ENCODE results near the gene GALNT3. TPM values are rescaled to one million over a fixed set of nuclear protein-coding genes. Genes with fewer than 3 reads are reported as not detected.
A peak's percentile ranks its signal among the peaks of the same experiment; 100 is the strongest.

The GALNT3 gene
- total RNA-seq, 4 donors from 2014 or later, result 22.2 to 51.3 (median 37.9) TPM

GRCh38 chr2:165791421-165792103 lies 2.5 kb downstream of the GALNT3 start:
- H3K27ac ChIP-seq, result no peak overlapping the region
- DNase-seq, result no peak
- no peak for TF ChIP-seq POLR2A (IDR thresholded peaks at IDR 0.05)
- TF ChIP-seq CTCF (IDR thresholded peaks at IDR 0.05), result no peak
- no peaks in the 10 kb centered on the region for H3K9me3 ChIP-seq
- peaks cover 0 to 5% (median 0%) of the 10 kb centered on the region in 4 donors for H3K4me1 ChIP-seq
- H3K27me3 ChIP-seq, result no peaks in the 10 kb centered on the region
- H3K4me3 ChIP-seq, result peak overlapping the region in 1 of 4 donors; percentile 85
- H3K36me3 ChIP-seq, result no peaks in the 10 kb centered on the region

- no peak overlapping the region for H3K4me3 ChIP-seq
- no peaks in the 10 kb centered on the region for H3K27me3 ChIP-seq
- H3K27ac ChIP-seq, result no peak overlapping the region
- DNase-seq, result no peak
- no peaks in the 10 kb centered on the region for H3K36me3 ChIP-seq
- H3K9me3 ChIP-seq, result no peaks in the 10 kb centered on the region
- H3K4me1 ChIP-seq, result peaks cover 0 to 5% (median 0%) of the 10 kb centered on the region in 4 donors
- TF ChIP-seq CTCF (IDR thresholded peaks at IDR 0.05) (no peak), POLR2A (IDR thresholded peaks at IDR 0.05) (no peak)
Observed at GRCh38 chr2:165790466-165790865, 3.6 kb downstream of the GALNT3 start.

- no peaks in the 10 kb centered on the region for H3K4me1 ChIP-seq
- no peak overlapping the region for H3K4me3 ChIP-seq
- TF ChIP-seq CTCF (IDR thresholded peaks at IDR 0.05) (no peak), POLR2A (IDR thresholded peaks at IDR 0.05) (no peak)
- no peak for DNase-seq
- no peaks in the 10 kb centered on the region for H3K9me3 ChIP-seq
- H3K36me3 ChIP-seq, result no peaks in the 10 kb centered on the region
- H3K27ac ChIP-seq, result no peak overlapping the region
- no peaks in the 10 kb centered on the region for H3K27me3 ChIP-seq
Observed at GRCh38 chr2:165787334-165787733, 6.7 kb downstream of the GALNT3 start.

GRCh38 chr2:165779706-165780105 lies 14.3 kb downstream of the GALNT3 start:
- no peak for DNase-seq
- Histone ChIP-seq H3K4me1 (peaks cover 0 to 9% (median 0%) of the 10 kb centered on the region in 4 donors), H3K9me3 (no peaks in the 10 kb centered on the region), H3K27ac (no peak overlapping the region), H3K36me3 (no peaks in the 10 kb centered on the region), H3K4me3 (no peak overlapping the region), H3K27me3 (no peaks in the 10 kb centered on the region)
- TF ChIP-seq CTCF (IDR thresholded peaks at IDR 0.05) (no peak), POLR2A (IDR thresholded peaks at IDR 0.05) (no peak)

GRCh38 chr2:165778653-165779451 lies 15.2 kb downstream of the GALNT3 start:
- Histone ChIP-seq H3K9me3 (no peaks in the 10 kb centered on the region), H3K36me3 (no peaks in the 10 kb centered on the region), H3K27ac (no peak overlapping the region), H3K4me3 (no peak overlapping the region), H3K4me1 (peaks cover 0 to 9% (median 0%) of the 10 kb centered on the region in 4 donors), H3K27me3 (no peaks in the 10 kb centered on the region)
- no peak for TF ChIP-seq POLR2A (IDR thresholded peaks at IDR 0.05)
- peak in 3 of 6 experiments; percentile 36 to 58 (median 52) for TF ChIP-seq CTCF (IDR thresholded peaks at IDR 0.05)
- DNase-seq, result no peak

Data from Peyer's patch (tissue), 4 donors.